Globus pallidus (tissue), 1 donor: ENCODE measurements around the gene FRMD8.

Source experiments
- DNase-seq: peaks from one replicate; pipeline ENCODE4 v3.0.0-alpha.2; 2015; ENCODE audit warnings: low spot score

FRMD8 gene

DNA sequence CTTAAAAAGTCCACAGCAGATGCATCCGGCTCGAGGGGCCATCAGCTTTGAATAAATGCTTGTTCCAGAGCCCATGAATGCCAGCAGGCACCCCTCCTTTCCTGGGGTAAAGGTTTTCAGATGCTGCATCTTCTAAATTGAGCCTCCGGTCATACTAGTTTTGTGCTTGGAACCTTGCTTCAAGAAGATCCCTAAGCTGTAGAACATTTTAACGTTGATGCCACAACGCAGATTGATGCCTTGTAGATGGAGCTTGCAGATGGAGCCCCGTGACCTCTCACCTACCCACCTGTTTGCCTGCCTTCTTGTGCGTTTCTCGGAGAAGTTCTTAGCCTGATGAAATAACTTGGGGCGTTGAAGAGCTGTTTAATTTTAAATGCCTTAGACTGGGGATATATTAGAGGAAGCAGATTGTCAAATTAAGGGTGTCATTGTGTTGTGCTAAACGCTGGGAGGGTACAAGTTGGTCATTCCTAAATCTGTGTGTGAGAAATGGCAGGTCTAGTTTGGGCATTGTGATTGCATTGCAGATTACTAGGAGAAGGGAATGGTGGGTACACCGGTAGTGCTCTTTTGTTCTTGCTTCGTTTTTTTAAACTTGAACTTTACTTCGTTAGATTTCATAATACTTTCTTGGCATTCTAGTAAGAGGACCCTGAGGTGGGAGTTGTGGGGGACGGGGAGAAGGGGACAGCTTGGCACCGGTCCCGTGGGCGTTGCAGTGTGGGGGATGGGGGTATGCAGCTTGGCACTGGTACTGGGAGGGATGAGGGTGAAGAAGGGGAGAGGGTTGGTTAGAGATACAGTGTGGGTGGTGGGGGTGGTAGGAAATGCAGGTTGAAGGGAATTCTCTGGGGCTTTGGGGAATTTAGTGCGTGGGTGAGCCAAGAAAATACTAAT lies 38.0 kb downstream of the FRMD8 start:
- DNase-seq, result peak; percentile 60

DNA sequence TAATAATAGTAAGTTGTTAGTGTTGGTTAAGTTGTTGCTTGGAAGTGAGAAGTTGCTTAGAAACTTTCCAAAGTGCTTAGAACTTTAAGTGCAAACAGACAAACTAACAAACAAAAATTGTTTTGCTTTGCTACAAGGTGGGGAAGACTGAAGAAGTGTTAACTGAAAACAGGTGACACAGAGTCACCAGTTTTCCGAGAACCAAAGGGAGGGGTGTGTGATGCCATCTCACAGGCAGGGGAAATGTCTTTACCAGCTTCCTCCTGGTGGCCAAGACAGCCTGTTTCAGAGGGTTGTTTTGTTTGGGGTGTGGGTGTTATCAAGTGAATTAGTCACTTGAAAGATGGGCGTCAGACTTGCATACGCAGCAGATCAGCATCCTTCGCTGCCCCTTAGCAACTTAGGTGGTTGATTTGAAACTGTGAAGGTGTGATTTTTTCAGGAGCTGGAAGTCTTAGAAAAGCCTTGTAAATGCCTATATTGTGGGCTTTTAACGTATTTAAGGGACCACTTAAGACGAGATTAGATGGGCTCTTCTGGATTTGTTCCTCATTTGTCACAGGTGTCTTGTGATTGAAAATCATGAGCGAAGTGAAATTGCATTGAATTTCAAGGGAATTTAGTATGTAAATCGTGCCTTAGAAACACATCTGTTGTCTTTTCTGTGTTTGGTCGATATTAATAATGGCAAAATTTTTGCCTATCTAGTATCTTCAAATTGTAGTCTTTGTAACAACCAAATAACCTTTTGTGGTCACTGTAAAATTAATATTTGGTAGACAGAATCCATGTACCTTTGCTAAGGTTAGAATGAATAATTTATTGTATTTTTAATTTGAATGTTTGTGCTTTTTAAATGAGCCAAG lies 38.9 kb downstream of the FRMD8 start:
- peak; percentile 63 for DNase-seq

GRCh38 chr11:65425971-65426838 lies 39.8 kb downstream of the FRMD8 start:
- DNase-seq, result peak; percentile 73

GRCh38 chr11:65426839-65427690 lies 40.6 kb downstream of the FRMD8 start:
- peak; percentile 74 for DNase-seq

DNA sequence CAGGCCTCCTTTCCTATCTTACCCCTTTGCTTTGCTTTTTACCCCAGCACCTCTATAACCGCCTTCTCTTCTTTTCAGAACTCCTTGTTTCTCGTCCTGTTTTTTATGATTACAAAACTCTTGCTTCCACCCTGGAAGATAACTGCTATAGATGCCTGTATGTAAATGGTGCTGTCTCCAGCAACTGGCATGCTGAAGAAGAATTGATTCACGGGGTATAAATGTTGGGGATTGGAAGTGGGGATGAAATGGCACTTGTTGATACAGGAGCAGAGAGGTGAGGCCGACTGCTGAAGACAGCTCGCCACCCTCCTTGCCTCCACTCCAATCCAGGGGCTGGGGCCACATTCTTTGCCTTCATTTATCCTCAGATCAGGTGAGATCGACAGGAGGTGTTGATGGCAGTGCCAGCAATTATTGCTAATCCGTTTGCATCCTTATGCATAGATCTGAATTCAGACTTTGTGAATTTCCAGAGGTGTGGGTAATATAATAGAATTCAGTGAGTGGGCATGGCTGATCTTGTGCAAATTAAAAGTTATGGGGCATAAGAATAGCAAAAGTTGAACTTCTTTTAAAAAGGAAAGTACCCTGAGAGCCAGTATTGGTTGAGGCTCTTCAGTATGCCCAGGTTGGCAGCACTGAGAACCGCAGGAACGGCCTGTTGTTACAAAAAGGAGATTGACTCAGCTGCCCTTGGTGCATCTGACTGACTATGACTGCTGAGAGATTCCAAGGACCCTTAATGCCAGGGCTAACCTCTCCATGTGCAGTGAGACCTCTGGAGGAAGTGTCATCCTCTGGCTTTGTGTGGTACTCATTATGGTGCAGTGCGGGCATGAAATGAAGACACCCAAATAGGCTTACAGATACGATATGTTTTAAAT lies 41.5 kb downstream of the FRMD8 start:
- peak; percentile 66 for DNase-seq

DNA sequence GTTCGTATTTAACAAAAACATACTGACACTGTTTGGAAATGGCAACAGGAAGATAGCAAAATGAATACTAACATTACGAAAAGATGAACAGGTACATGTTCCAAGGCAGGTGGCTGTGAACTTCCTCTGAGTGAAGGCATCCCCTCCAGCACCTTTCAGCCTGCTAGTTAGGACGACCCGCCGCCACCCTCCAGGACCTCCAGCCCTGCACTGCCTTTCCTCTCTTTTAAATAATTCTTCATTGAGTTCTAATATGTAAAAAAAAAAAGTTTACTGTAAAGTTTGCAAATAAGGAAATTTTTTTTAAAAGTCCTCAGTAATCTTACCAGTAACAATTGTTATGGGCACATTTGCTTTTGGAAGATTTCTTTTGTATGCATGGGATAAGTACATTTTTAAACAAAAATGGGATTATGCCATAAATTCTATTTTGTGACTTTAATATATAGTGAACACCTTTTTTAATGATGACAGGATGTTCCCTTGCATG lies 42.2 kb downstream of the FRMD8 start:
- DNase-seq, result no peak

DNA sequence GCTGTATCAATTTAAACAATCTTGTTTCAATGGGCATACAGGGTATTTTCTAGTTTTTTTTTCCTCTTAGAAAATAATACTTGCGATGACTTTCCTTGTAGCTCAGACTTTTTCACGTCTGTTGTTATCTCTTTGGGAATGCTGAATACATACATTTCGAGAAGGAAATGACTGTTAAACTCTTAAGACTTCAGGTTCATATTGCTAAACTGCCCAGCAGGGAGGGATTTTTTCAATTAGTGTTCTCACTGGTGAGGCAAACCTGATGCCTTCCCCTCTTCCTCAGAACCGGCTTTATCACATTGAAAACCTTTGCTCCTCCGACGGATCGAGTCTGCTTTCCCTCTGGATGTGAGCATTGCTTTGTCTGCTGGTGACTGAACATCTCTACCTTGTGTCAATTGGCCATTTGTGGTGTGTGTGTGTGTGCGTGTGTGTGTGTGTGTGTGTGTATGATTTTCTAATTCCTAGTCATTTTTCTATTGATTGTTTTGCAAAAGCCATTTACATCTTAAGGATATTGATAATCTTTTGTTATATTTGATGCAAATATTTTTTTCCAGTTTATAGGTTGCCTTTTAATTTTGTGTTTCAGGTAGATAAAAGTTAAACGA lies 42.7 kb downstream of the FRMD8 start:
- peak; percentile 66 for DNase-seq

- no peak for DNase-seq
Observed at GRCh38 chr11:65429724-65430405, 43.4 kb downstream of the FRMD8 start.

DNA sequence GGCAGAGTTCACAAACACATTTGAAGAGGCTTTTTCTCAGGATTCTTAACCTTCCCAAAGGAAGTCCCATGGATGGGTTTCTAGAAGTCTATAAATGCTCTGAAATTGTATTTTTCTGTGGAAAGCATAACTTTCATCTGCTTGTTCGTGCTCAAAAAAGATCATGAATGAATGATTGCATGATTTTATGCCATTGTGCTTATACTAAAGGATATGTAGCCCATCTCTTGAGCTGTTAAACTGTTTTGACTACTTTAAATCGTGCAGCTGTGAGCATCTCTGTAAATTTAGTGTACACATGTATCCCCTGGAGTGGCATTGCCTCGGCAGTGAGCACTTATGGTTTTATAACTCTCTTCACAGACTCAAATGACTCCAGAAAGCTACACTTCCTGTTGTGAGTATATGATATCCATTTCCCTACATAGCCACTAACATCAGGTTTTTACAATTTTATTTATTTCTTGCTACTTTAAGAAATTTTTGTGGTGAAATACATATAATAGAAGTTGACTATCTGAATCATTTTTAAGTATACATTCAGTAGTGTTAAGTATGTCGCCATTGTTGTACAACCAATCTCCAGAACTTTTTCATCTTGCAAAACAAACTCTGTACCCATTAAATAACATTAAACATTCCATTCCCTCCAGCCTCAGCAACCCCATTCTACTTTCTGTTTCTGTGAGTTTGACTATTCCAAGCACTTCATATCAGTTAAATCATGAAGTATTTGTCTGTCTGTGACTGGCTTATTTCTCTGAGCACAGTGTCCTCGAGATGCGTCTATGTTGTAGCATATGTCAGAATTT lies 44.2 kb downstream of the FRMD8 start:
- DNase-seq, result no peak

DNA sequence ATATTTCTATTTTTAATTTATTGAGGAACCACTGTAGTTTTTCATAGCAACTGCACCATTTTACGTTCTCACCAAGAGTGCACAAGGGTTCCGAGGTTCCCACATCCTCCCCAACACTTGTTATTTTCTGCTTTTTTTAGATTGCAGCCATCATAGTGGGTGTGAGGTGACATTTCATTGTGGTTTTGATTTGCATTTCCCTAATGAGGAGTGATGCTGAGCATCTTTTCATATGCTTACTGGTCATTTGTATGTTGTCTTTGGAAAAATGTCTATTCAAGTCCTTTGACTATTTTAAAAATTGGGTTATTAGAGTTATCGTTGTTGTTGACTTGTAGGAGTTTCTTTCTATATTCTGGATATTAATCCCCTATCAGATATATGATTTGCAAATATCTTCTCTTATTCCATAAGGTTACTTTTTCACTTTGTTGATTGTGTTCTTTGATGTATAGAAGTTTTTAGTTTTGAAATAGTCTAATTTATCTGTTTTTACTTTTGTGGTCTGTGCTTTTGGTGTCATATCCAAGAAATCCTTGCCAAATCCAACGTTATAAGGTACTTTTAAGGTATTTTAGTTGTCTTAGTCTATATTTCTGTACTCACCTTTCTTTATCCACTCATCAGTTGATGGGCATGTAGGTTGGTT lies 45.1 kb downstream of the FRMD8 start:
- DNase-seq, result no peak

GRCh38 chr11:65432100-65432650 lies 45.7 kb downstream of the FRMD8 start:
- no peak for DNase-seq

- no peak for DNase-seq
Observed at GRCh38 chr11:65432686-65433582, 46.5 kb downstream of the FRMD8 start.

DNA sequence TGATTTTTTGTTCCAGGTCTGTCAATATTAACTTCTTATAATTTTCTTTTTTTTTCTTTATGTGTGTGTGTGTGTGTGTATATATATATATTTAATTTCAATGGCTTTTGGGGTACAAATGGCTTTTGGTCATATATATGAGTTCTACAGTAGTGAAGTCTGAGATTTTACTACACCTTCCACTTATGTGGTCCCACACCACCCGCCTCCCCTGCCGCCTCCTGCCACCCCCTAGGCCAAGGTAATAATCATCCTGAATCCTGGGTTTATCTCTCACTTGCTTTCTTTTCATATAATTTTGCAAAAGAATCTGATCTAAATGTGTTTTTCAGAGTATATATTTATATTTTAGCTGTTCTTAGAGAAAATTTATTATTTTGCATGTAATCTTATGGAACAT lies 47.2 kb downstream of the FRMD8 start:
- no peak for DNase-seq

- DNase-seq, result no peak
Observed at GRCh38 chr11:65434057-65434666, 47.7 kb downstream of the FRMD8 start.

- DNase-seq, result no peak
Observed at GRCh38 chr11:65434667-65435410, 48.4 kb downstream of the FRMD8 start.
